Bronchial epithelial cell (primary cell): ENCODE results near the gene SH3BP4. TPM values are rescaled to one million over a fixed set of nuclear protein-coding genes. Genes with fewer than 3 reads are reported as not detected.

Experiments
- DNase-seq: peaks from one replicate; pipeline ENCODE4 v3.0.0-alpha.2; 2010; ENCODE audit warnings: low read depth
- FAIRE-seq: peaks from 2 replicates; lab custom pipeline; 2011; peaks lifted over from hg19 to GRCh38; lab: Jason Lieb, UNC
- H3K27me3 ChIP-seq: 2 replicates; pipeline ENCODE4 v1.5.1; 2011; ENCODE audit warnings: low read length; ENCODE audit not compliant: control insufficient read depth, insufficient read depth
- H3K36me3 ChIP-seq: 2 replicates; pipeline ENCODE4 v1.5.1; 2011; ENCODE audit warnings: low read length; ENCODE audit not compliant: control insufficient read depth, insufficient read depth
- H3K4me3 ChIP-seq: 2 replicates; pipeline ENCODE4 v1.5.1; 2011; ENCODE audit warnings: mild to moderate bottlenecking, low read depth, low read length, control low read depth
- CTCF ChIP-seq: IDR thresholded peaks from 2 replicates; pipeline ENCODE4 v1.5.1; 2011; ENCODE audit warnings: mild to moderate bottlenecking, moderate library complexity, low read length, control low read depth, inconsistent platforms; ENCODE audit not compliant: insufficient read depth, severe bottlenecking
- total RNA-seq: library from RNA; depleted of rRNA; stranded (reverse); fragments of >200 nt; gene quantifications from 2 replicates; pipeline ENCODE4 v1.2.1, GENCODE V29; 2014

SH3BP4 gene
- total RNA-seq, 1 donor from 2014 or later = 22.1 TPM

GRCh38 chr2:234983011-234983726 is 31.4 kb downstream of the SH3BP4 start:
- no peak for TF ChIP-seq CTCF
- H3K4me3 ChIP-seq = no peak overlapping the region
- DNase-seq = no peak
- no peak for FAIRE-seq
- peaks cover 5% of the 10 kb centered on the region for H3K36me3 ChIP-seq
- H3K27me3 ChIP-seq = no peaks in the 10 kb centered on the region

GRCh38 chr2:234985608-234986245 is 33.9 kb downstream of the SH3BP4 start:
- no peak for DNase-seq
- Histone ChIP-seq H3K36me3 (peaks cover 2% of the 10 kb centered on the region), H3K4me3 (no peak overlapping the region), H3K27me3 (no peaks in the 10 kb centered on the region)
- FAIRE-seq = peak; percentile 75
- no peak for TF ChIP-seq CTCF

GRCh38 chr2:234986390-234986789 is 34.6 kb downstream of the SH3BP4 start:
- Histone ChIP-seq H3K36me3 (peaks cover 4% of the 10 kb centered on the region), H3K4me3 (no peak overlapping the region), H3K27me3 (no peaks in the 10 kb centered on the region)
- FAIRE-seq = no peak
- DNase-seq = no peak
- TF ChIP-seq CTCF = no peak

GRCh38 chr2:234986876-234987720 is 35.3 kb downstream of the SH3BP4 start:
- no peak for FAIRE-seq

GRCh38 chr2:234987754-234988153 is 35.9 kb downstream of the SH3BP4 start:
- H3K36me3 ChIP-seq = peaks cover 4% of the 10 kb centered on the region
- H3K4me3 ChIP-seq = no peak overlapping the region
- no peak for TF ChIP-seq CTCF
- DNase-seq = no peak
- no peaks in the 10 kb centered on the region for H3K27me3 ChIP-seq
- no peak for FAIRE-seq

More at GRCh38 chr2:234986876-234987720, 35.3 kb downstream of the SH3BP4 start:
- Histone ChIP-seq H3K4me3 (no peak overlapping the region), H3K27me3 (no peaks in the 10 kb centered on the region), H3K36me3 (peaks cover 4% of the 10 kb centered on the region)
- DNase-seq = no peak
- no peak for TF ChIP-seq CTCF
